ENCODE measurements around the gene RARG. TPM values are rescaled to one million over a fixed set of nuclear protein-coding genes. Genes with fewer than 3 reads are reported as not detected.

RARG gene
- total RNA-seq, 2 donors from 2014 or later: 9.2 to 11.7 TPM

DNA sequence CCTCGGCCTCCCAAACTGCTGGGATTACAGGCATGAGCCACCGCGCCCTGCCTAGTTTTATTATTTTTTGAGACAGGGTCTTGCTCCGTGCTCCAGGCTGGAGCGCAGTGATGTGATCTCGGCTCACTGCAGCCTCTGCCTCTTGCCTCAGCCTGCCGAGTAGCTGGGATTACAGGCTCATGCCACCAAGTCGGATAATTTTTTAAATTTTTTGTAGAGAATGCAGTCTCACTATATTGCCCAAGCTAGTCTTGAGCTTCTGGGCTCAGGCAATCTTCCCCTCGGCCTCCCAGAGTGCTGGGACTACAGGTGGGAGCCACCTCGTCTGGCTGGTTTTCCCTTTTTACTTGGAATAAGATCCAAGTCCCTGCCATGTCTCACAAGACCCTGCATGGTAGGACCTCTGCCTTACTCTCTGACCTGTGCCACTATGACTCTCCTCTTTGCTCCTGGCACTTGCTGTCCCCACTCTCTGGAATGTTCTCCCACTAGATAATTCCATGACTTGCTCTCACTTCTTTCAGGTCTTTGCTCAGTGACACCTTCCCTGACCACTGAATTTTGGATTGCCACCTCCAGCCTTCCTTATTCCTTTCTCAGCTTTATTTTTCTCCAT, 7.7 kb upstream of the RARG start:
- WGBS, 2 donors: 55 to 79% methylated on average over 8 to 10 of the region's 10 CpGs
- Histone ChIP-seq H3K4me3 (no peak overlapping the region), H3K27ac (no peak overlapping the region), H3K9me3 (no peaks in the 10 kb centered on the region), H3K4me1 (no peaks in the 10 kb centered on the region), H3K36me3 (replicated peaks in 1 of 2; ENCODE audit: insufficient read depth in 1 of 2, low read depth in 2 of 2) (no peaks in the 10 kb centered on the region), H3K27me3 (peaks cover 0 to 3% of the 10 kb centered on the region in 2 donors)
- TF ChIP-seq POLR2A (IDR thresholded peaks at IDR 0.05): no peak
- DNase-seq (no peak), ATAC-seq (no peak)
- intact Hi-C loops (cut with DNase I): no loop called here

DNA sequence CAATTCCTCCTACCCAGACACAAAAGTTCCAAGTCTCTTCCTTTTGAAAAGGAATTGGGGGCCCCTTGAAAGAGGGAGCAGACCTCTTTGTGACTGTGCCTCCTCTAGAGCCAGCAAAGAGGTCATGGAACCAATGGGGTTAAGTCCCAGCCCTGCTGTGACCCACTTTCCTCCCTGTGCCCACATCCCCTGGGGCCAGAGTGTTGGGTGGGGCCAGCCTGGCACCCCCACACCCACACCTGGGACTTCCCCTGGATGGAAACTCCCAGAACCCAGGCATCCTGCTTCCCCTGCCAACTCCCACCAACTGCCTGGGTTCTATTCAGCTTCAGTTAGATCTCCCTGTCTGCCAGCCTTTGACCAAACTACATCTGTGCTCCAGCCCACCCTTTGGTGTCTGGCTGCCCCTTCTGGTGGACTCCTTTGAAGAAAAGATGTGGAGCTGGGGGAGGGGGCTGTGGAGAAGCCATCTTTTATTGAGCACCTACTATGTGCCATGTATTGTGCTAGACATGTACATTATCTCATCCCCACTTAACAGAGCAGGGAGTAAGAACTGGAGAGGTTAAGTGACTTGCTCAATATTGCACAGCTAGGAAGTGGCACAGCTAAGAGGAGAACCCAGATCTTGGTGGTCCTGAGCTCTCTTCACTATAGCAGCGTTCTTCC, 4.6 kb upstream of the RARG start:
- ATAC-seq: no peak
- no peak overlapping the region for H3K4me3 ChIP-seq
- DNase-seq: no peak
- H3K27me3 ChIP-seq: no peaks in the 10 kb centered on the region
- whole genome bisulfite sequencing, 2 donors: 63 to 79% methylated on average over 1 of the region's 1 CpG
- no peaks in the 10 kb centered on the region for H3K36me3 ChIP-seq (replicated peaks in 1 of 2; ENCODE audit: insufficient read depth in 1 of 2, low read depth in 2 of 2)
- TF ChIP-seq, protein P1, sequence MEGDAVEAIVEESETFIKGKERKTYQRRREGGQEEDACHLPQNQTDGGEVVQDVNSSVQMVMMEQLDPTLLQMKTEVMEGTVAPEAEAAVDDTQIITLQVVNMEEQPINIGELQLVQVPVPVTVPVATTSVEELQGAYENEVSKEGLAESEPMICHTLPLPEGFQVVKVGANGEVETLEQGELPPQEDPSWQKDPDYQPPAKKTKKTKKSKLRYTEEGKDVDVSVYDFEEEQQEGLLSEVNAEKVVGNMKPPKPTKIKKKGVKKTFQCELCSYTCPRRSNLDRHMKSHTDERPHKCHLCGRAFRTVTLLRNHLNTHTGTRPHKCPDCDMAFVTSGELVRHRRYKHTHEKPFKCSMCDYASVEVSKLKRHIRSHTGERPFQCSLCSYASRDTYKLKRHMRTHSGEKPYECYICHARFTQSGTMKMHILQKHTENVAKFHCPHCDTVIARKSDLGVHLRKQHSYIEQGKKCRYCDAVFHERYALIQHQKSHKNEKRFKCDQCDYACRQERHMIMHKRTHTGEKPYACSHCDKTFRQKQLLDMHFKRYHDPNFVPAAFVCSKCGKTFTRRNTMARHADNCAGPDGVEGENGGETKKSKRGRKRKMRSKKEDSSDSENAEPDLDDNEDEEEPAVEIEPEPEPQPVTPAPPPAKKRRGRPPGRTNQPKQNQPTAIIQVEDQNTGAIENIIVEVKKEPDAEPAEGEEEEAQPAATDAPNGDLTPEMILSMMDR (IDR thresholded peaks at IDR 0.05): no peak
- no peak for TF ChIP-seq POLR2A (IDR thresholded peaks at IDR 0.05)
- peaks cover 16% of the 10 kb centered on the region for H3K4me1 ChIP-seq
- no peak overlapping the region for H3K27ac ChIP-seq
- intact Hi-C loops (cut with DNase I): no loop called here
- H3K9me3 ChIP-seq: no peaks in the 10 kb centered on the region

DNA sequence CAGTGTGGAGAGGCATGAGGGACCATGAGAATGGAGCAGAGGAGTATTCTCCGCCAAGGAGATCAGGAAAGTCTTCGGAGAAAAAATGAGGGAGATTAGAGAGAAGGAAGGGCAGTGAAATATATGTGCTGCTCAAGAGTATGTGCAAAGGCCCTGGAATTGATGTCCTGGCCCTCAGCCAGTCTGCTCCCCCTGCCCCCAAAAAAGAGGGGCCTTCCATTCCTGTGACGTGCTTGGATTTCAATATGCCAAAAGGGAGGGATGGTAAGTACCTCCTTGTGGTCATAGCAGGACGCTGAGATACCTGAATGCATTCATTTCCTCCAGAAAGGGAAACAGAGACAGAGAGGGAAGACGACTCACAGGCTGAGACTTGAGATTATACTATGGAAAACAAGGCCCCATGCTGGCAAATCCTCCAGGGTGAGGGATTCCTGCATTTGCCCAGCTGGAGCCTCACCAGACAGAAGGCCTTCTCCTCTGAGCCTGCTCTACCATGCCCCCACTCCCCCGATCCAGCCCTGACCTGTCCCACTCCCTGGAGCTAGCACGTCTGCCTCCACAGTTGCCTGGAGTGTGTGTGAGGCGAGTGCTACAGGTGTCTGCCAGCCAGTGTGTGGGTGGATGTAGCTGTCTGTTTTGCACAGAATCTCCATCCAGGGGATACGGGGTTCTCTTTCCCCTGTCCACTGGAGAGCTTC, 3.9 kb upstream of the RARG start:
- ATAC-seq (no peak), DNase-seq (no peak)
- Histone ChIP-seq H3K4me1 (peaks cover 23% of the 10 kb centered on the region), H3K27ac (no peak overlapping the region), H3K27me3 (no peaks in the 10 kb centered on the region), H3K9me3 (no peaks in the 10 kb centered on the region), H3K36me3 (replicated peaks in 1 of 2; ENCODE audit: insufficient read depth in 1 of 2, low read depth in 2 of 2) (no peaks in the 10 kb centered on the region), H3K4me3 (no peak overlapping the region)
- intact Hi-C loops (cut with DNase I): no loop called here
- WGBS, 2 donors: 82% methylated on average over 9 of the region's 9 CpGs
- no peak for TF ChIP-seq POLR2A (IDR thresholded peaks at IDR 0.05)
- TF ChIP-seq, protein P1 (IDR thresholded peaks at IDR 0.05): no peak

DNA sequence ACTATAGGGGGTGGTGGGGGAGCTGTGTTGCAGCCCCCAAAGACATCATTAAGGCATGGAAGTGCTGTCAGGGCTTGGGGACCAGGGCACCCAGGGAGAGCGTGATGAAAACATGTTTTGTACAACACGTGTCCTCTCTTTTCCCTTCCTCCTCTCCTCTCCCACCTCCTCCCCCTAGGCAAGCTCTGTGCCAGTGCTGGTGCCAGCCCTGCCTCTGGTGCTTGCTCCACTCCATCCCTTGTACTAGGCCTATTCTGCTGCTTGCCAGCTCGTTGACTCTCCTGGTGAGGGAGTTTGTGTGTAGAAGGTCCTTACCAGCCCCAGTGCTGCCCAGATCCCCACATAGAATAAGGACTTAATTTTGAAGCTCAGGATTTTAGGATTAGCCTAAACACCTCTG, 3.2 kb upstream of the RARG start:
- H3K4me3 ChIP-seq: no peak overlapping the region
- H3K27ac ChIP-seq: no peak overlapping the region
- intact Hi-C loops (cut with DNase I): no loop called here
- no peak for TF ChIP-seq POLR2A (IDR thresholded peaks at IDR 0.05)
- TF ChIP-seq, protein P1 (IDR thresholded peaks at IDR 0.05): no peak
- DNase-seq: no peak
- H3K4me1 ChIP-seq: peaks cover 27% of the 10 kb centered on the region
- 44 to 50% methylated on average over 3 of the region's 3 CpGs for whole genome bisulfite sequencing, 2 donors
- no peak for ATAC-seq
- H3K36me3 ChIP-seq (replicated peaks in 1 of 2; ENCODE audit: insufficient read depth in 1 of 2, low read depth in 2 of 2): no peaks in the 10 kb centered on the region
- H3K27me3 ChIP-seq: no peaks in the 10 kb centered on the region
- no peaks in the 10 kb centered on the region for H3K9me3 ChIP-seq

DNA sequence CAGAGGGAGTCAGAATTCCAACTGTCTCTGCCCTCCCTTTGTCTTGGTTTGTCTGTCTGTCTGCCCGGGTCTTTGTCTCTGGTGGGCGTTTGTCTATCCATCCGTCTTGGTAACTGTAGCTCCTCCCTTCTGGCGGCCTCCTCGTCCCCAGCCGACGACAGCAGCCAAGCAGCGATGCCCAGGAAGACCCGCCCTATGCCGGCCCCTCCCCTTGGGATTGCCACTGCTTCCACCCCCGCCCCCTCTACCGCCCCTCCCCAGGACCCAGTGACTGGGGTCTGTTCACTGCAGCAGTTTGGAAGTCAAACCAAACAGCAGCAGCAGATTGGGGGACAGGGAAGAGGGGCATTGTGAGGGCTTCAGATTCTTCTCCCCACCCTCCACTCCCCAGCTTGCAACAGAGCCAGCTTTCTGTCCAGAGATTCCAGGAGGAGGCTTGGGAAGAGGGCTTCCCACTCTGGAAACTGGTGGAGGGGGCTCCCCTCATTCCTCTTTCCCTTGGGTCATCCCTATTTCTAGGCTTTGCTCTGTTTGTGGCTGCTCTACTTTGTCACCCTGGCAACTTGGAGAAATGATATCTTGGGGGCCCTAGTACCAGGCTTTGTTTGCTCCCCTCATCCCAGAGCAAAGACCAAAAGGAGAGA, 2.4 kb upstream of the RARG start:
- WGBS, 2 donors: 9 to 15% methylated on average over 8 to 10 of the region's 12 CpGs
- Histone ChIP-seq H3K27ac (no peak overlapping the region), H3K4me1 (peaks cover 30% of the 10 kb centered on the region), H3K36me3 (replicated peaks in 1 of 2; ENCODE audit: insufficient read depth in 1 of 2, low read depth in 2 of 2) (no peaks in the 10 kb centered on the region), H3K4me3 (no peak overlapping the region), H3K9me3 (no peaks in the 10 kb centered on the region), H3K27me3 (no peaks in the 10 kb centered on the region)
- no peak for ATAC-seq
- DNase-seq: no peak
- intact Hi-C loops (cut with DNase I): no loop called here
- TF ChIP-seq, protein P1 (IDR thresholded peaks at IDR 0.05): no peak
- no peak for TF ChIP-seq POLR2A (IDR thresholded peaks at IDR 0.05)
